Osteocyte (in vitro differentiated cells): ENCODE data around the gene NOCT. TPM values are rescaled to one million over a fixed set of nuclear protein-coding genes. Genes with fewer than 3 reads are reported as not detected.

Experiments
- DNase-seq: peaks from one replicate; pipeline ENCODE4 v3.0.0; 2021; ENCODE audit warnings: mixed read lengths; ENCODE audit not compliant: unreplicated experiment; ENCODE audit errors: extremely low spot score
- H3K27ac Mint-ChIP-seq: one replicate; pipeline ENCODE4 v1.8.0; 2021; ENCODE audit warnings: mild to moderate bottlenecking, mixed read lengths; ENCODE audit not compliant: unreplicated experiment
- H3K27me3 Mint-ChIP-seq: one replicate; pipeline ENCODE4 v1.8.0; 2021; ENCODE audit warnings: mixed read lengths; ENCODE audit not compliant: unreplicated experiment
- H3K36me3 Mint-ChIP-seq: one replicate; pipeline ENCODE4 v1.8.0; 2021; ENCODE audit warnings: mixed read lengths; ENCODE audit not compliant: unreplicated experiment
- H3K4me1 Mint-ChIP-seq: one replicate; pipeline ENCODE4 v1.8.0; 2021; ENCODE audit warnings: mixed read lengths; ENCODE audit not compliant: unreplicated experiment
- H3K4me3 Mint-ChIP-seq: one replicate; pipeline ENCODE4 v1.8.0; 2021; ENCODE audit warnings: mild to moderate bottlenecking, moderate library complexity, mixed read lengths; ENCODE audit not compliant: unreplicated experiment
- H3K9me3 Mint-ChIP-seq: one replicate; pipeline ENCODE4 v1.8.0; 2021; ENCODE audit warnings: mixed read lengths; ENCODE audit not compliant: unreplicated experiment
- long read RNA-seq: library from polyadenylated mRNA; unstranded; transcript quantifications from one replicate; pipeline ENCODE4 v2.0.0, GENCODE V29; 2021
- total RNA-seq: library from RNA; stranded (reverse); gene quantifications from 2 replicates; pipeline ENCODE4 v1.2.1, GENCODE V29; 2021
- TF ChIP-seq, protein P1 (sequence below): fragments of 200-600 bp; sonication (generic); IDR thresholded peaks from 2 replicates; pipeline ENCODE4 v1.5.0; 2021; ENCODE audit warnings: antibody characterized with exemption, mild to moderate bottlenecking, moderate library complexity

The NOCT gene, protein sequence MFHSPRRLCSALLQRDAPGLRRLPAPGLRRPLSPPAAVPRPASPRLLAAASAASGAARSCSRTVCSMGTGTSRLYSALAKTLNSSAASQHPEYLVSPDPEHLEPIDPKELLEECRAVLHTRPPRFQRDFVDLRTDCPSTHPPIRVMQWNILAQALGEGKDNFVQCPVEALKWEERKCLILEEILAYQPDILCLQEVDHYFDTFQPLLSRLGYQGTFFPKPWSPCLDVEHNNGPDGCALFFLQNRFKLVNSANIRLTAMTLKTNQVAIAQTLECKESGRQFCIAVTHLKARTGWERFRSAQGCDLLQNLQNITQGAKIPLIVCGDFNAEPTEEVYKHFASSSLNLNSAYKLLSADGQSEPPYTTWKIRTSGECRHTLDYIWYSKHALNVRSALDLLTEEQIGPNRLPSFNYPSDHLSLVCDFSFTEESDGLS
- total RNA-seq, result 15.9 and 16.0 TPM in 2 replicates
- long read RNA-seq, partial matches to known transcripts, result 0 of 2 reads
- long read RNA-seq, other reads (novel, unspliced or antisense), result 2 of 2 reads

DNA sequence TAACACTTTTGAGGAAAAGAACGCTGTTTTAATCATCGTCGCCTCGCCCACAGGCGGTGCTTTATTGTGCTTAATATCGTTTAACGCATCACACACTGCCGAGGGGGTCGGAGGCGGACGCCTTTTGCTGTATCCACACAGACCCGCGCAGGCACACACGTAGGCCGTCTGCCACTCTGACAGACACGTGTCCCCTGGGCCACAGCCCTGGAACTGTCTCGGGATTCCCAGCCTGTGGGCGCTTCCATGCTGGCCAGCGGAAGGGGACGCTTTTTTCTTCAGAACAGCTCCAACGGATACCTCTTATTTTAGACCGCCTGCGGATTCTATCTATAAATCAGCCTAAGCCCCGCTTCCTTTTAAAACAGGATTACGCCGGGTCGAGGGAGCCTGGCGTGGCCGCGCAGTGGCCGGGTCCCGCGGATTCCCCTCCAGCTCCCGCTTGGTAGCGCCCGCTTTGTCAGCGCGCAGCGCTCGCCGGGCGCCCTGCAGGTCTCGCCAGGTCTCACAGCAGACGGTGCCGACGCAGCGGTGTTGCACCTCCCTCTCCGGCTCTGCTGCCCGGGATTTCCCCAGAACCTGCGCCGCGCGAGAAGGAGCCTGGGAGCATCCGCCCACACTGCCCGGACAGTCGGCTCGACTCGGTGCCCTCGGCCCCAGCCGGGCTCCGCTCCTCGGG, at the start of gene NOCT:
NOCT (plus strand) TSS at position 513 of the 679 bp plus-strand sequence. CDS start 201 bp downstream, outside the sequence.
- peak; percentile 96 for DNase-seq
- TF ChIP-seq, protein P1, sequence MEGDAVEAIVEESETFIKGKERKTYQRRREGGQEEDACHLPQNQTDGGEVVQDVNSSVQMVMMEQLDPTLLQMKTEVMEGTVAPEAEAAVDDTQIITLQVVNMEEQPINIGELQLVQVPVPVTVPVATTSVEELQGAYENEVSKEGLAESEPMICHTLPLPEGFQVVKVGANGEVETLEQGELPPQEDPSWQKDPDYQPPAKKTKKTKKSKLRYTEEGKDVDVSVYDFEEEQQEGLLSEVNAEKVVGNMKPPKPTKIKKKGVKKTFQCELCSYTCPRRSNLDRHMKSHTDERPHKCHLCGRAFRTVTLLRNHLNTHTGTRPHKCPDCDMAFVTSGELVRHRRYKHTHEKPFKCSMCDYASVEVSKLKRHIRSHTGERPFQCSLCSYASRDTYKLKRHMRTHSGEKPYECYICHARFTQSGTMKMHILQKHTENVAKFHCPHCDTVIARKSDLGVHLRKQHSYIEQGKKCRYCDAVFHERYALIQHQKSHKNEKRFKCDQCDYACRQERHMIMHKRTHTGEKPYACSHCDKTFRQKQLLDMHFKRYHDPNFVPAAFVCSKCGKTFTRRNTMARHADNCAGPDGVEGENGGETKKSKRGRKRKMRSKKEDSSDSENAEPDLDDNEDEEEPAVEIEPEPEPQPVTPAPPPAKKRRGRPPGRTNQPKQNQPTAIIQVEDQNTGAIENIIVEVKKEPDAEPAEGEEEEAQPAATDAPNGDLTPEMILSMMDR, result no peak
- H3K9me3 Mint-ChIP-seq, result no peaks in the 10 kb centered on the region
- no peaks in the 10 kb centered on the region for H3K27me3 Mint-ChIP-seq
- peaks cover 2% of the 10 kb centered on the region for H3K36me3 Mint-ChIP-seq
- peak within 1 kb of the TSS; percentile 99 for H3K27ac Mint-ChIP-seq
- peak within 1 kb of the TSS; percentile 89 for H3K4me3 Mint-ChIP-seq
- H3K4me1 Mint-ChIP-seq, result peaks cover 49% of the 10 kb centered on the region

DNA sequence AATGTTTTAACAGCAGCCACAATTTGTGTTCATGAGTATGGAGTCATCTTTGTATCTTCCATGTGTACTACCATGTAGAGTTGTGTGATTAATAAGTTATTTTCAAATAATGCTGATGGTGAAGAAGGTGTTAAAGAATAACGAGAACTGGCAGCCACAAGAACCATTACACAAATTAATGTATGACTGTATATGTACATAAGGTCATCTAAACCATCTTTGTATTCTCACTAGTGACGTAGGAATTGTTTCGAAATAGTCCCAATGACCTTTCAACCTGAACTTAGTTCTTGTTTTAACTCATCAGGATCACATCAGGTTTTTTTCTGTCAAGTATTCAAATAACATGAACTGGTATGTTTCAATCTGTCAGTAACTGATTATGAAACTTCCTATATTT, 48.3 kb upstream of the NOCT start:
- Mint-ChIP-seq H3K4me1 (no peaks in the 10 kb centered on the region), H3K36me3 (no peaks in the 10 kb centered on the region), H3K4me3 (no peak overlapping the region), H3K27ac (no peak overlapping the region), H3K9me3 (no peaks in the 10 kb centered on the region), H3K27me3 (no peaks in the 10 kb centered on the region)
- DNase-seq, result no peak
- TF ChIP-seq, protein P1, result no peak

DNA sequence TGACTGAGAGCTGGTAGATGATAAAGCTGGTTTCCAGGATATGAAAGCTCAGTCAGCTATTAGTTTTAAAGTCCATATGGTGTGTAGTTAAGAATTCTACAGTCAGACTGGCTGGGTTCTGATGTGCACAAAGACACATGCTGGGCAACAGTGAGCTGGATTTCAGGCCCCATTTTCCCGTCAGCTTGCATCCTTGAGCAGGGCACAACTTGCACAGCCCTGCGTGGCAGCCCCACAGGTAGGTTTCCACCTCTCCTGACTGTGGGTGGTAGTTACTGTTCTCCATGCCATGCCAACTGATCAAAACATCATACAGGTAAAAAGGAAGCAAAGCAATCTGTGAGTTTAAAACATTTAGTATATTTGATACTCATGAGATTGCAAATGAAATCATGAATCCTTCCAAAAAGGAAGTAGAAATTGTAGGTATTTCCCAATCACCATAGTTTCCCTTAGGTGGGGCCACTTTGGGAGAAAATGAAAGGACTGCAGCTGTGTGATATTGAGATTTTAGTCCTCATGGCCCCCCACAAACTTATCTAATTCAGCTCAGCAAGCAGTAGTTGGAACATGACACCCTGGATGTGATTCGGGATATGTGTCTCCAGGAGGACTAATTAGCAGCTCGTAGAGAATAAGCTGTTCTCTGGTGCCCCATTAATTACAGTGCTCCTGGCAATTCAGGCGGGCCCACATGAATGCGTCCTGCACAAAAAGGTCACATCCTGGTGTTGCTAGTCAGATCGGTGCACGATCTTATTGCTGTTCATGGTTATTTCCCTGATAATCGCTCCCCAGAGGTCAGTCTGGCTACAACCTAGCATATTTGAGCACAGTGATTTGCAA, 42.4 kb upstream of the NOCT start:
- TF ChIP-seq, protein P1, result no peak
- Mint-ChIP-seq H3K9me3 (no peaks in the 10 kb centered on the region), H3K27ac (no peak overlapping the region), H3K4me1 (peaks cover 14% of the 10 kb centered on the region), H3K4me3 (no peak overlapping the region), H3K27me3 (no peaks in the 10 kb centered on the region), H3K36me3 (no peaks in the 10 kb centered on the region)
- no peak for DNase-seq

DNA sequence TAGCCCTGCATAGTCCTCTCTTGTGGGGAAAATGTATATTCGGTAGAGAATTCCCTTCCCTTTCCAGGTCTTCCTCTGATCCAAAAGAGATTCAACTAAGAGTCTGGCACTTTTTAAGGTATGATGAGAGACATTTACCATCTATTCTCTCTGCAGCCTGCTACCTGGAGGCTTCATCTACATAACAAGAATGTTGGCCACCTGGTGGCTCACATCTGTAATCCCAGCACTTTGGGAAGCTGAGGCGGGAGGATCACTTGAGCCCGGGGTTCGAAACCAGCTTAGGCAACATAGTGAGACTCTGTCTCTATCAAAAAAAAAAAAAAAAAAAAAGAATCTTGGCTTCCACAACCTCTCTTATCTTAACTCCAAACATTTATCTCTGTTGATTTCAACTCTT, 40.4 kb upstream of the NOCT start:
- Mint-ChIP-seq H3K4me3 (no peak overlapping the region), H3K27me3 (no peaks in the 10 kb centered on the region), H3K36me3 (no peaks in the 10 kb centered on the region), H3K9me3 (no peaks in the 10 kb centered on the region), H3K27ac (no peak overlapping the region), H3K4me1 (peaks cover 14% of the 10 kb centered on the region)
- DNase-seq, result no peak
- TF ChIP-seq, protein P1, result no peak
